T-cell (primary cell): ENCODE data around the gene PADI3. TPM values are rescaled to one million over a fixed set of nuclear protein-coding genes. Genes with fewer than 3 reads are reported as not detected.

ENCODE experiments used
- ATAC-seq, 4 experiments: fragments of 200-7000 bp in 3 of 4; fragments of 150-1000 bp in 1 of 4; cut with Tn5 transposase; replicated peaks in 1 of 4; 1 replicate in 3 of 4; 2 replicates in 1 of 4; pipeline ENCODE4 v1.10.0; 2021; ENCODE audit warnings: moderate library complexity in 3 of 4, mild to moderate bottlenecking in 2 of 4, moderate number of reproducible peaks in 1 of 4
- CTCF ChIA-PET, 2 donors: fragments of 300-600 bp; sonication (Branson Sonifier 250); formaldehyde crosslinking; loops; one replicate each; lab custom pipeline; 2022; ENCODE audit warnings: antibody characterized with exemption in 2 of 2; lab: Charles Lee
- POLR2A ChIA-PET, 2 donors: fragments of 300-600 bp; sonication (Branson Sonifier 250); formaldehyde crosslinking; loops; one replicate each; lab custom pipeline; 2022; ENCODE audit warnings: antibody characterized with exemption in 2 of 2; lab: Charles Lee
- DNase-seq, 35 experiments: peaks; one replicate each; pipeline versions ENCODE4 v3.0.0 to v3.0.0-alpha.2; 2013 to 2023
- H3K27ac ChIP-seq: one replicate; pipeline ENCODE4 v1.5.1; 2013; ENCODE audit warnings: low read length
- H3K27me3 ChIP-seq, 2 experiments: replicated peaks in 1 of 2; 1 replicate in 1 of 2; 2 replicates in 1 of 2; pipeline versions ENCODE4 v1.6.1 to v1.7.0; 2013; ENCODE audit warnings: low read length in 1 of 2, mixed read lengths in 1 of 2; ENCODE audit not compliant: control insufficient read depth in 2 of 2, insufficient read depth in 2 of 2; ENCODE audit errors: extremely low read depth in 1 of 2
- H3K36me3 ChIP-seq, 2 donors: 1 replicate in 1 of 2; 2 replicates in 1 of 2; pipeline versions ENCODE4 v1.6.1 to v1.7.0; 2013; ENCODE audit warnings: low read length in 1 of 2; ENCODE audit not compliant: control insufficient read depth in 2 of 2, insufficient read depth in 1 of 2; ENCODE audit errors: extremely low read depth in 1 of 2
- H3K4me1 ChIP-seq, 2 experiments: 1 replicate in 1 of 2; 2 replicates in 1 of 2; pipeline versions ENCODE4 v1.6.1 to v1.7.0; 2013; ENCODE audit warnings: low read length in 2 of 2, mixed read lengths in 1 of 2; ENCODE audit not compliant: insufficient read depth in 2 of 2, control insufficient read depth in 1 of 2; ENCODE audit errors: extremely low read depth in 1 of 2
- H3K4me3 ChIP-seq, 2 donors: 1 replicate in 1 of 2; 2 replicates in 1 of 2; pipeline versions ENCODE4 v1.5.1 to v1.7.0; 2013; ENCODE audit warnings: mild to moderate bottlenecking in 2 of 2, low read length in 1 of 2, moderate library complexity in 1 of 2; ENCODE audit not compliant: control insufficient read depth in 1 of 2; ENCODE audit errors: extremely low read depth in 1 of 2
- H3K9me3 ChIP-seq: 2 replicates; pipeline ENCODE4 v1.7.0; 2013
- H3K27ac Mint-ChIP-seq, 2 donors: one replicate each; pipeline ENCODE4 v1.8.0; 2020 to 2021; ENCODE audit warnings: mild to moderate bottlenecking in 2 of 2, mixed read lengths in 2 of 2
- H3K27me3 Mint-ChIP-seq, 2 donors: one replicate each; pipeline ENCODE4 v1.8.0; 2021 to 2022; ENCODE audit warnings: mixed read lengths in 2 of 2
- H3K36me3 Mint-ChIP-seq: one replicate; pipeline ENCODE4 v1.8.0; 2021; ENCODE audit warnings: mixed read lengths
- H3K4me1 Mint-ChIP-seq, 3 donors: one replicate each; pipeline ENCODE4 v1.8.0; 2020 to 2022; ENCODE audit warnings: mixed read lengths in 3 of 3, mild to moderate bottlenecking in 1 of 3
- H3K4me3 Mint-ChIP-seq, 3 donors: one replicate each; pipeline ENCODE4 v1.8.0; 2020 to 2022; ENCODE audit warnings: mild to moderate bottlenecking in 3 of 3, mixed read lengths in 3 of 3, moderate library complexity in 3 of 3
- H3K9me3 Mint-ChIP-seq, 3 donors: one replicate each; pipeline ENCODE4 v1.8.0; 2020 to 2022; ENCODE audit warnings: mixed read lengths in 3 of 3
- WGBS: methylation state at CpG from one replicate; pipeline ENCODE4 v1.1.5; 2013; ENCODE audit warnings: missing lambda C conversion rate; ENCODE audit not compliant: insufficient coverage; 5-methylcytosine and 5-hydroxymethylcytosine counted together
- total RNA-seq, 35 experiments: library from RNA in 6 of 35; stranded (reverse) in 6 of 35; fragments of 120-200 nt in 1 of 35; gene quantifications; one replicate each; pipeline versions ENCODE4 v1.2.1 to v1.2.4 and lab custom pipeline; 2013 to 2026

PADI3 gene
- total RNA-seq, 5 donors from 2014 or later (not counting 1 experiment from before 2014, with no cell fraction given) = not detected

DNA sequence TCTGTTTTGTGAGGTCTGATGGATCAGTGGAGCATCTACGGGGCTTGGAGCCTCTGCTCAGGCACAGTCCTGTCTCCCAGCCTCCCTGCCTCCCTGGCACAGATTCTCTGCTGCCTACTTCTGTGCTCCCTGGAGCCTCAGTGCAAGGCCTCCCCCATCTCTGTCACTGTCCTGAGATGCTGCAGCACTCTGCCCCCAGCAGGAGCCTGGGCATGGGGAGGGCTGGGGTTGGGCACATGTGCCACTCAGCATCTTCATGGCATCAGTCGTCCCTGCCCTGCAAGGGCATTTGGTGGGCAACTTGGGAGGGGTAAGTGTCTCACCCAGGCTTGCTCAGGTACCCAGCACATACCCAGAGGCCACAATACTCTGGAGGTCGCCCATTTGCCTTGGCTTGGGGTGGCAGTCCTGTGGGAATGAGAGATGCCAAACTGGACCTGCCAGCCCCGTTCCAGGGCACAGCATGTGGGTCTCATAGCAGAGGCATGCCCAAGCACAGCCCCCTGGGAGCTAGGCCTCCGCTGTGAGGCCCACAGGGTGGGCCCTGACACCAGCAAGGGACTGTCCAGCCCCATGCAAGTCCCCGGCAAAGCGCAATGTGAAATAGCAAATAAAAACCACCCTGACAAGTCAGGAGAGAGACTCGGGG, 28.7 kb downstream of the PADI3 start:
- POLR2A ChIA-PET = no interaction called here
- WGBS = 76% methylated on average over 5 of the region's 8 CpGs

DNA sequence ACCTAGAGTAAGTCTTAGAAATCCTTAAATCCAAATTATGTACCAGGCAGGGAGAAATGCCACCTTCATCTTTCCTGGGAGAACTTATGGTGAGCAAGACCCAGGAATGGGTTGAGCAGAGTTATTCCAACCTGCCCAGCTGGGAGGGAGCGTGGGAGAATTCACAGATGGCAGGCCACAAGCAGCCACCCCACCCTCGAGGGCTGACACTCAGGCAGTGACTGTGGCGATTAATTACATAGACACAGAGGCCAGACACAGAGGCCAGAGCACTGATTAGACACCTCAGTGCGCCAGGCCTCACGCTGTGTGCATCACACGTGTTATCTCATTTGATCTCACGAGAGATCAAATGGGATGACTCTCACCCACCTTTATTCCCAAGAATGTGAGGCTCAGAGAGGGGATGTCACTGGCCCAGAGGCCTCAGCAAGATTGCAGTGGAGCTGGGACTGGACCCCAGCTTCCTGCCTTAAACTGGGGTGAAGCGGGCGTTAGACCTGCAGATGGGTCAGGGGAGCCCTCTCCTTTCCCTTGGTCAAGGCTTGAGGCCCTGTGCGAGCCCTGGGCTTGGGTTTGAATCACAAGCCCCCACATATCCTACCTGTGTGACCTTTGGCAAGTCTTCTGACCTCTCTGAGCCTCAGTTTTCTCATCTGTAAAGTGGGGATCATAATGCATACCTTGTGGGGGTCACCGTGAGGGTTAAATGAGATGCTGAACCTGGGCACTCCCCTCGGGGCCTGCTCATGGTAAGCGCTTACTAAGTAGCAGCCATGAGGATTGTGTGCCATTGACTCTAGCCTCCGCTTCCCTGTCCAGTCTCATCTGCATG, 30.3 kb downstream of the PADI3 start:
- Histone ChIP-seq H3K4me1 (no peaks in the 10 kb centered on the region), H3K9me3 (no peaks in the 10 kb centered on the region)
- WGBS = 74% methylated on average over 9 of the region's 14 CpGs

More for the DNA sequence above, 28.7 kb downstream of the PADI3 start:
- Mint-ChIP-seq H3K27me3 (peaks cover 17 to 35% of the 10 kb centered on the region in 2 donors), H3K9me3 (no peaks in the 10 kb centered on the region), H3K36me3 (no peaks in the 10 kb centered on the region), H3K4me1 (no peaks in the 10 kb centered on the region), H3K27ac (no peak overlapping the region), H3K4me3 (no peak overlapping the region)
- no peaks in the 10 kb centered on the region for H3K36me3 ChIP-seq
- H3K4me3 ChIP-seq = no peak overlapping the region
- peaks cover 0 to 61% of the 10 kb centered on the region in 2 experiments for H3K27me3 ChIP-seq
- DNase-seq (no peak), ATAC-seq (peak in 1 of 4 experiments; percentile 17)
- no peaks in the 10 kb centered on the region for H3K9me3 ChIP-seq
- H3K4me1 ChIP-seq = no peaks in the 10 kb centered on the region
- no peak overlapping the region for H3K27ac ChIP-seq
- CTCF ChIA-PET = no interaction called here

DNA sequence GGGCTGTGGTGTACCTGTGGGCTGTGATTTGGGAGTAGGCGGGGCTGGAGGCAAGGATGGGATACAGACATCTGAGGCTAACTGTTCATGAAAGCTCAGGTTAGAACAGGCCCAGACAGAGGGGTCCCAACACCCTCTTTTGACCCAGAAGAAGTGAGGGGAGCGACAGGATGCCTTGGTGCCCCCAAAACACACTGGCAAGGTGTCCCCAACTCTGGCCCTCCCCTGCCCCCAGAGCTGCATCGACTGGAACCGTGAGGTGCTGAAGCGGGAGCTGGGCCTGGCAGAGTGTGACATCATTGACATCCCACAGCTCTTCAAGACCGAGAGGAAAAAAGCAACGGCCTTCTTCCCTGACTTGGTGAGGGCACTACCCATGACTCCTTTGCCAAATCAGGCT, 31.5 kb downstream of the PADI3 start:
- Mint-ChIP-seq H3K4me3 (no peak overlapping the region), H3K27me3 (peaks cover 14 to 42% of the 10 kb centered on the region in 2 donors), H3K27ac (no peak overlapping the region), H3K9me3 (no peaks in the 10 kb centered on the region), H3K36me3 (no peaks in the 10 kb centered on the region), H3K4me1 (no peaks in the 10 kb centered on the region)
- Histone ChIP-seq H3K27ac (no peak overlapping the region), H3K27me3 (peaks cover 0 to 52% of the 10 kb centered on the region in 2 experiments), H3K4me3 (no peak overlapping the region), H3K9me3 (no peaks in the 10 kb centered on the region), H3K36me3 (no peaks in the 10 kb centered on the region), H3K4me1 (no peaks in the 10 kb centered on the region)
- DNase-seq (no peak), ATAC-seq (no peak)
- ChIA-PET CTCF (no interaction called here), POLR2A (no interaction called here)
- WGBS = 64% methylated on average over 3 of the region's 7 CpGs

More for the DNA sequence above, 30.3 kb downstream of the PADI3 start:
- DNase-seq (no peak), ATAC-seq (no peak)
- ChIA-PET POLR2A (no interaction called here), CTCF (no interaction called here)
- H3K9me3 Mint-ChIP-seq = no peaks in the 10 kb centered on the region
- no peak overlapping the region for H3K27ac ChIP-seq
- no peak overlapping the region for H3K4me3 ChIP-seq
- H3K4me3 Mint-ChIP-seq = no peak overlapping the region
- peaks cover 0 to 55% of the 10 kb centered on the region in 2 experiments for H3K27me3 ChIP-seq
- H3K4me1 Mint-ChIP-seq = no peaks in the 10 kb centered on the region
- no peaks in the 10 kb centered on the region for H3K36me3 Mint-ChIP-seq
- no peaks in the 10 kb centered on the region for H3K36me3 ChIP-seq
- H3K27me3 Mint-ChIP-seq = peaks cover 17 to 44% of the 10 kb centered on the region in 2 donors
- H3K27ac Mint-ChIP-seq = no peak overlapping the region

DNA sequence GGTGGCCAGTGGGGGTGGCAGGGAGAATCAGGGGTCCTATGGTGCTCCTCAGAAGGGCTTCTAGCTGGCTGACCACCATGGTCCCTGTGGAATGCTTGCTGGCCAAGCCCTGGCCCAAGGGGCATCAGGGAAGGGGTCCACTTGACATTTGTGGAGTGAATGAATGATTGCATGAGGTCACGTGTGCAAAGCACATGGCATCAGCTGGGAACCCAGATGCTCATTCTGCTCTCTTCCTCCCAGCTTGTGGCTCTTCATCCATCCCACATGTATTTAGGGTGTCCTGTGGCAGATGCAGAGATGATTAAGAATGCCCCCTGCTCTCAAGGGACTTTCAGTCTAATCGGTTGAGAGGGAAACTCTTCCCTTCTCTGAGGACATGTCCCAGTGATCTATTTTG, 32.0 kb downstream of the PADI3 start:
- Histone ChIP-seq H3K27me3 (peaks cover 0 to 52% of the 10 kb centered on the region in 2 experiments), H3K27ac (no peak overlapping the region), H3K4me1 (no peaks in the 10 kb centered on the region), H3K9me3 (no peaks in the 10 kb centered on the region), H3K4me3 (no peak overlapping the region), H3K36me3 (no peaks in the 10 kb centered on the region)
- peaks cover 10 to 38% of the 10 kb centered on the region in 2 donors for H3K27me3 Mint-ChIP-seq
- WGBS = 100% methylated on average over 1 of the region's 2 CpGs
- ChIA-PET CTCF (no interaction called here), POLR2A (no interaction called here)
- ATAC-seq (no peak), DNase-seq (no peak)
- no peak overlapping the region for H3K27ac Mint-ChIP-seq
- H3K4me1 Mint-ChIP-seq = no peaks in the 10 kb centered on the region
- no peak overlapping the region for H3K4me3 Mint-ChIP-seq
- no peaks in the 10 kb centered on the region for H3K36me3 Mint-ChIP-seq
- no peaks in the 10 kb centered on the region for H3K9me3 Mint-ChIP-seq

DNA sequence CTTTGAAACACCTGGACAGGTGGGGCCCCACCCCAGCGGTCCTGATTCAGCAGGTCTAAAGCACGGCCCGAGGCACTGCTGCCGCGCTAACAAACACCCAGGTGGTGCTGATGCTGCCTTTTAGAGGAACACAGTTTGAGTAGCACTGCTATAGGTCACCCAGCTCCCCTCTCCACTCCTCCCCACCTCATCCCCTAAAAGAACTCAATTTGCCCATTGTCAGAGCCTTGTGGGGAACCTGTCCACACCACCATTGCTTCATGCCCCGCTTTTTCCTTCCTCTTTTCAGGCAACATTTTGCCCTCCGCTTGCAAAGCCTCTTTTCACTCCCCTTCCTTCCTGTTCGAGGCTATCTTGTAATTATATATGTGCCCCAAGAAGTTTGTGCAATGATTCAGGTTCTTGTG, 32.9 kb downstream of the PADI3 start:
- Mint-ChIP-seq H3K27ac (no peak overlapping the region), H3K4me3 (no peak overlapping the region), H3K36me3 (no peaks in the 10 kb centered on the region), H3K9me3 (no peaks in the 10 kb centered on the region), H3K27me3 (peaks cover 10 to 36% of the 10 kb centered on the region in 2 donors), H3K4me1 (no peaks in the 10 kb centered on the region)
- ChIA-PET POLR2A (no interaction called here), CTCF (no interaction called here)
- 18% methylated on average over 5 of the region's 8 CpGs for WGBS
- no peaks in the 10 kb centered on the region for H3K36me3 ChIP-seq
- ATAC-seq = no peak
- H3K27me3 ChIP-seq = peaks cover 0 to 50% of the 10 kb centered on the region in 2 experiments
- H3K4me1 ChIP-seq = no peaks in the 10 kb centered on the region
- H3K27ac ChIP-seq = no peak overlapping the region
- H3K4me3 ChIP-seq = no peak overlapping the region
- no peaks in the 10 kb centered on the region for H3K9me3 ChIP-seq
- DNase-seq = peak in 4 of 35 experiments; percentile 12 to 25 (median 13)

DNA sequence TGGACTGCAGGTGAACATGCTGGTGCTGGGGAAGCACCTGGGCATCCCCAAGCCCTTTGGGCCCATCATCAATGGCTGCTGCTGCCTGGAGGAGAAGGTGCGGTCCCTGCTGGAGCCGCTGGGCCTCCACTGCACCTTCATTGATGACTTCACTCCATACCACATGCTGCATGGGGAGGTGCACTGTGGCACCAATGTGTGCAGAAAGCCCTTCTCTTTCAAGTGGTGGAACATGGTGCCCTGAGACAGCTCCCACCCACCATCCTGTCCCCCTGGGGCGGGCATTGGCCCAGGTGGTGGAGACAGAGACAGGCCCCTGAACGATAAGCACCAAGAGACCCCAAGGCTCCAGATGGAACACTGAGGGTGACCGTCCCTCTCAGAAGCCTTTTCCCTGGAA, 33.9 kb downstream of the PADI3 start:
- 68% methylated on average over 3 of the region's 5 CpGs for WGBS

More for the DNA sequence above, 33.9 kb downstream of the PADI3 start:
- ATAC-seq (no peak), DNase-seq (no peak)
- Mint-ChIP-seq H3K27me3 (peaks cover 10 to 30% of the 10 kb centered on the region in 2 donors), H3K27ac (no peak overlapping the region), H3K36me3 (no peaks in the 10 kb centered on the region), H3K4me1 (no peaks in the 10 kb centered on the region), H3K9me3 (no peaks in the 10 kb centered on the region), H3K4me3 (no peak overlapping the region)
- Histone ChIP-seq H3K4me3 (no peak overlapping the region), H3K36me3 (no peaks in the 10 kb centered on the region), H3K4me1 (no peaks in the 10 kb centered on the region), H3K27me3 (peaks cover 0 to 46% of the 10 kb centered on the region in 2 experiments), H3K27ac (no peak overlapping the region), H3K9me3 (no peaks in the 10 kb centered on the region)
- ChIA-PET POLR2A (no interaction called here), CTCF (no interaction called here)
